ENCODE data around the gene KLHL6.

DNA sequence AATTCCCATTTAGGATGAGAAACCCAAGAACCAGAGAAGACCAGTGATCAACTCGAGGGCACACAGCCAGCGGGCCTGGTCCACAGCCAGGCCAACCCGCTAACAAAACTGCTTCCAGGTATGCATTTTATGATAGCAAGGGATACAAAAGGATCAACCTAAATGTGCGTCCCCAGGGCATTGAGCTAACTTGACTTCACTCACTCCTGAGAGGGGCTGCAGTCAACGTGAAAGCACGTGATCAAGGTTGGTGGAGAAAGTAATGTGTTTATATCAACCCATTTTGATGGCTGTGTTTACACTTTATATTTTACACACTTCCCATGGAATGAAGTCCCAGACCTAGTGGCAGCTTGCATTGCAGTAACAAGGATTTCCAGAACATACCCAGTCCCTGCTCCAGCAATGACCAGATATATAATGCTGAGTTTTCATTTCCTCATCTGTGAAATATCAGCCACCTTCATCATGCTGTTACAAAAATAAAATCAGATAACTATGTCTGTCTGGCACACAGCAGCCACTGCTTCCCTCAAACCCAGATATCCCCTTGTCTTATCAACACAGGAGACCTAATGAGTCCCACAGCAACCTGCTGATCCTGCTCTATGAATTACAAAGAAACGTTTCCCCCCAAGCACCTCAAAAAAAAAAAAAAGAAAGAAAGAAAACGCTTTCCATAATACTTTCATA is 2.0 kb downstream of the KLHL6 start:
- TF ChIP-seq POLR2A (IDR thresholded peaks at IDR 0.05) = no peak
- TF ChIP-seq, protein P1, sequence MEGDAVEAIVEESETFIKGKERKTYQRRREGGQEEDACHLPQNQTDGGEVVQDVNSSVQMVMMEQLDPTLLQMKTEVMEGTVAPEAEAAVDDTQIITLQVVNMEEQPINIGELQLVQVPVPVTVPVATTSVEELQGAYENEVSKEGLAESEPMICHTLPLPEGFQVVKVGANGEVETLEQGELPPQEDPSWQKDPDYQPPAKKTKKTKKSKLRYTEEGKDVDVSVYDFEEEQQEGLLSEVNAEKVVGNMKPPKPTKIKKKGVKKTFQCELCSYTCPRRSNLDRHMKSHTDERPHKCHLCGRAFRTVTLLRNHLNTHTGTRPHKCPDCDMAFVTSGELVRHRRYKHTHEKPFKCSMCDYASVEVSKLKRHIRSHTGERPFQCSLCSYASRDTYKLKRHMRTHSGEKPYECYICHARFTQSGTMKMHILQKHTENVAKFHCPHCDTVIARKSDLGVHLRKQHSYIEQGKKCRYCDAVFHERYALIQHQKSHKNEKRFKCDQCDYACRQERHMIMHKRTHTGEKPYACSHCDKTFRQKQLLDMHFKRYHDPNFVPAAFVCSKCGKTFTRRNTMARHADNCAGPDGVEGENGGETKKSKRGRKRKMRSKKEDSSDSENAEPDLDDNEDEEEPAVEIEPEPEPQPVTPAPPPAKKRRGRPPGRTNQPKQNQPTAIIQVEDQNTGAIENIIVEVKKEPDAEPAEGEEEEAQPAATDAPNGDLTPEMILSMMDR (IDR thresholded peaks at IDR 0.05) = no peak
